GM23338 (cell line): ENCODE measurements around the gene IGSF1. TPM values are rescaled to one million over a fixed set of nuclear protein-coding genes. Genes with fewer than 3 reads are reported as not detected.

Experiments used
- ATAC-seq: fragments of 200-7000 bp; cut with Tn5 transposase; 3 replicates; pipeline ENCODE4 v1.9.1; 2020
- DNase-seq: peaks from one replicate; pipeline ENCODE4 v3.0.0-alpha.2; 2015; ENCODE audit warnings: low spot score
- H2AFZ ChIP-seq: fragments of 200-600 bp; sonication (generic); 2 replicates; pipeline ENCODE4 v1.8.0; 2016; ENCODE audit warnings: antibody characterized with exemption, mild to moderate bottlenecking, moderate library complexity
- H3F3A ChIP-seq: fragments of 200-600 bp; sonication (generic); replicated peaks from 2 replicates; pipeline ENCODE4 v1.8.0; 2017; ENCODE audit warnings: antibody characterized with exemption, mixed run types, low read depth
- H3K27ac ChIP-seq: fragments of 200-600 bp; sonication (generic); 2 replicates; pipeline ENCODE4 v1.6.1; 2016; ENCODE audit warnings: low read depth
- H3K27me3 ChIP-seq: fragments of 200-600 bp; sonication (generic); 2 replicates; pipeline ENCODE4 v1.8.0; 2016; ENCODE audit warnings: mild to moderate bottlenecking, mixed run types, moderate library complexity; ENCODE audit not compliant: insufficient read depth
- H3K36me3 ChIP-seq: fragments of 200-600 bp; sonication (generic); 2 replicates; pipeline ENCODE4 v1.8.0; 2016; ENCODE audit warnings: mild to moderate bottlenecking; ENCODE audit not compliant: insufficient read depth
- H3K4me1 ChIP-seq: fragments of 200-600 bp; sonication (generic); 2 replicates; pipeline ENCODE4 v1.8.0; 2016; ENCODE audit warnings: mild to moderate bottlenecking, moderate library complexity; ENCODE audit not compliant: insufficient read depth
- H3K4me2 ChIP-seq: fragments of 200-600 bp; sonication (generic); 2 replicates; pipeline ENCODE4 v1.7.1; 2017; ENCODE audit warnings: mixed run types
- H3K4me3 ChIP-seq: fragments of 200-600 bp; sonication (generic); 2 replicates; pipeline ENCODE4 v1.6.1; 2016; ENCODE audit warnings: mixed run types
- H3K79me2 ChIP-seq: fragments of 200-600 bp; sonication (generic); replicated peaks from 2 replicates; pipeline ENCODE4 v1.8.0; 2017; ENCODE audit warnings: mild to moderate bottlenecking; ENCODE audit not compliant: insufficient read depth
- H3K9me2 ChIP-seq: fragments of 200-600 bp; sonication (generic); 2 replicates; pipeline ENCODE4 v1.8.0; 2017; ENCODE audit not compliant: insufficient read depth
- H4K20me1 ChIP-seq: fragments of 200-600 bp; sonication (generic); replicated peaks from 2 replicates; pipeline ENCODE4 v1.8.0; 2017; ENCODE audit warnings: mild to moderate bottlenecking; ENCODE audit not compliant: insufficient read depth
- H3K27ac Mint-ChIP-seq: 2 replicates; pipeline ENCODE4 v1.8.0; 2020; ENCODE audit warnings: inconsistent platforms, mild to moderate bottlenecking, moderate library complexity, mixed read lengths
- H3K27me3 Mint-ChIP-seq: 3 replicates; pipeline ENCODE4 v1.8.0; 2022; ENCODE audit warnings: low read depth, mild to moderate bottlenecking, moderate library complexity, mixed read lengths, inconsistent platforms; ENCODE audit not compliant: insufficient read depth, poor library complexity
- H3K36me3 Mint-ChIP-seq: 3 replicates; pipeline ENCODE4 v1.8.0; 2021; ENCODE audit warnings: low read depth, mild to moderate bottlenecking, inconsistent platforms, moderate library complexity, mixed read lengths
- H3K4me1 Mint-ChIP-seq: 3 replicates; pipeline ENCODE4 v1.8.0; 2020; ENCODE audit warnings: mild to moderate bottlenecking, inconsistent platforms, mixed read lengths
- H3K4me3 Mint-ChIP-seq: 3 replicates; pipeline ENCODE4 v1.8.0; 2021; ENCODE audit warnings: moderate library complexity, mild to moderate bottlenecking, inconsistent platforms, mixed read lengths
- H3K9me3 Mint-ChIP-seq: 3 replicates; pipeline ENCODE4 v1.8.0; 2020; ENCODE audit warnings: moderate library complexity, mild to moderate bottlenecking, inconsistent platforms, mixed read lengths
- CTCF ChIP-seq, 2 experiments: fragments of 200-600 bp in 1 of 2; sonication (generic) in 1 of 2; conservative IDR thresholded peaks; 2 replicates each; pipeline versions ENCODE4 v1.5.1 to v1.6.1; 2016 to 2017; ENCODE audit warnings: antibody characterized with exemption in 2 of 2, low read depth in 2 of 2, mild to moderate bottlenecking in 2 of 2, moderate library complexity in 1 of 2
- ETS1 ChIP-seq: IDR thresholded peaks from 2 replicates; pipeline ENCODE4 v1.6.1; 2016; ENCODE audit warnings: antibody characterized with exemption
- EZH2 ChIP-seq: fragments of 200-600 bp; sonication (generic); IDR thresholded peaks from one replicate; pipeline ENCODE4 v1.8.0; 2017; ENCODE audit warnings: antibody characterized with exemption, mild to moderate bottlenecking, low read depth; ENCODE audit not compliant: unreplicated experiment
- JUNB ChIP-seq: IDR thresholded peaks from one replicate; pipeline ENCODE4 v1.6.1; 2016; ENCODE audit warnings: antibody characterized with exemption; ENCODE audit not compliant: unreplicated experiment
- NANOG ChIP-seq: IDR thresholded peaks from 2 replicates; pipeline ENCODE4 v1.6.1; 2016; ENCODE audit warnings: antibody characterized with exemption, borderline replicate concordance
- POLR2AphosphoS5 ChIP-seq: IDR thresholded peaks from 2 replicates; pipeline ENCODE4 v1.6.1; 2016; ENCODE audit warnings: antibody characterized with exemption, low read depth
- REST ChIP-seq: IDR thresholded peaks from one replicate; pipeline ENCODE4 v1.6.1; 2018; ENCODE audit warnings: antibody characterized with exemption; ENCODE audit not compliant: unreplicated experiment
- STAT1 ChIP-seq: IDR thresholded peaks from one replicate; pipeline ENCODE4 v1.6.1; 2016; ENCODE audit warnings: antibody characterized with exemption; ENCODE audit not compliant: unreplicated experiment
- ZNF114 ChIP-seq: fragments of 250-450 bp; sonication (Bioruptor Pico); IDR thresholded peaks from 2 replicates; pipeline ENCODE4 v1.5.0; 2020; ENCODE audit warnings: mild to moderate bottlenecking, moderate library complexity
- ZNF331 ChIP-seq: fragments of 250-450 bp; sonication (Bioruptor Pico); IDR thresholded peaks from 2 replicates; pipeline ENCODE4 v1.5.0; 2020; ENCODE audit warnings: low read depth, mild to moderate bottlenecking, moderate library complexity
- ZNF462 ChIP-seq: fragments of 250-450 bp; sonication (Bioruptor Pico); IDR thresholded peaks from 2 replicates; pipeline ENCODE4 v1.5.0; 2020; ENCODE audit warnings: mild to moderate bottlenecking, moderate library complexity
- polyA plus RNA-seq: library from polyadenylated mRNA; unstranded; fragments of >200 nt; fragmentation: Nextera tagmentation; extraction: Ambion mirVana; gene quantifications from 2 replicates; pipeline ENCODE4 v1.2.1, GENCODE V29; 2016
- total RNA-seq: library from RNA; depleted of rRNA; stranded (reverse); fragments of >200 nt; shearing (Covaris generic); gene quantifications from 2 replicates; pipeline ENCODE4 v1.2.3, GENCODE V29; 2014

Gene IGSF1
- total and polyA plus RNA-seq, 2 experiments from 2014 or later, result 12.8 to 19.5 TPM

- TF ChIP-seq CTCF (conservative IDR thresholded peaks at IDR 0.05; ENCODE audit: low read depth in 2 of 2) (no peak), EZH2 (no peak)
These were observed 26.9 kb downstream of the IGSF1 start (continued) for GRCh38 chrX:131262200-131262599.

GRCh38 chrX:131257367-131257766 is 31.7 kb downstream of the IGSF1 start:
- H3K27ac Mint-ChIP-seq, result no peak overlapping the region
- Histone ChIP-seq H4K20me1 (no peaks in the 10 kb centered on the region), H3K27me3 (no peaks in the 10 kb centered on the region), H3K79me2 (0 out of 2 replicates have a peak, but pooled peaks cover 3% of the 10 kb centered on the region), H3K4me2 (no peak overlapping the region), H3K9me2 (no peaks in the 10 kb centered on the region), H3K4me3 (no peak overlapping the region), H3K27ac (no peak overlapping the region), H3K4me1 (no peaks in the 10 kb centered on the region), H3F3A (no peaks in the 10 kb centered on the region), H3K36me3 (no peaks in the 10 kb centered on the region), H2AFZ (no peak overlapping the region)
- H3K36me3 Mint-ChIP-seq, result no peaks in the 10 kb centered on the region
- no peaks in the 10 kb centered on the region for H3K27me3 Mint-ChIP-seq
- no peaks in the 10 kb centered on the region for H3K9me3 Mint-ChIP-seq
- no peaks in the 10 kb centered on the region; the same call in 2 of the 3 replicates for H3K4me1 Mint-ChIP-seq
- no peak overlapping the region for H3K4me3 Mint-ChIP-seq
- DNase-seq (no peak), ATAC-seq (no peak)
- TF ChIP-seq JUNB (no peak), STAT1 (no peak), POLR2AphosphoS5 (no peak), REST (no peak), ZNF114 (CRISPR knock-in tag) (no peak), ZNF462 (CRISPR knock-in tag) (no peak), ETS1 (no peak), NANOG (no peak), CTCF (conservative IDR thresholded peaks at IDR 0.05; ENCODE audit: low read depth in 2 of 2) (no peak), ZNF331 (no peak)
